Measurements from ENCODE around the gene BTBD2.

GRCh38 chr19:1961000-1961883 lies 54.3 kb downstream of the BTBD2 start:
- TF ChIP-seq, protein P1, sequence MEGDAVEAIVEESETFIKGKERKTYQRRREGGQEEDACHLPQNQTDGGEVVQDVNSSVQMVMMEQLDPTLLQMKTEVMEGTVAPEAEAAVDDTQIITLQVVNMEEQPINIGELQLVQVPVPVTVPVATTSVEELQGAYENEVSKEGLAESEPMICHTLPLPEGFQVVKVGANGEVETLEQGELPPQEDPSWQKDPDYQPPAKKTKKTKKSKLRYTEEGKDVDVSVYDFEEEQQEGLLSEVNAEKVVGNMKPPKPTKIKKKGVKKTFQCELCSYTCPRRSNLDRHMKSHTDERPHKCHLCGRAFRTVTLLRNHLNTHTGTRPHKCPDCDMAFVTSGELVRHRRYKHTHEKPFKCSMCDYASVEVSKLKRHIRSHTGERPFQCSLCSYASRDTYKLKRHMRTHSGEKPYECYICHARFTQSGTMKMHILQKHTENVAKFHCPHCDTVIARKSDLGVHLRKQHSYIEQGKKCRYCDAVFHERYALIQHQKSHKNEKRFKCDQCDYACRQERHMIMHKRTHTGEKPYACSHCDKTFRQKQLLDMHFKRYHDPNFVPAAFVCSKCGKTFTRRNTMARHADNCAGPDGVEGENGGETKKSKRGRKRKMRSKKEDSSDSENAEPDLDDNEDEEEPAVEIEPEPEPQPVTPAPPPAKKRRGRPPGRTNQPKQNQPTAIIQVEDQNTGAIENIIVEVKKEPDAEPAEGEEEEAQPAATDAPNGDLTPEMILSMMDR (IDR thresholded peaks at IDR 0.05; ENCODE audit: poor library complexity) = no peak
- TF ChIP-seq EZH2 (IDR thresholded peaks at IDR 0.05; ENCODE audit: borderline replicate concordance) (no peak), EZH2phosphoT487 (IDR thresholded peaks at IDR 0.05; ENCODE audit: low read depth, severe bottlenecking, unreplicated experiment) (no peak)

Data from hepatocyte (in vitro differentiated cells).